OCI-LY3 (cell line): ENCODE results near the gene LIPC.

ENCODE experiments used
- CTCF ChIP-seq: fragments of 200-600, 300-600 bp; sonication (generic); IDR thresholded peaks from 2 replicates; pipeline ENCODE4 v1.5.1; 2014; ENCODE audit warnings: antibody characterized with exemption, low read length, low read depth
- EZH2phosphoT487 ChIP-seq: fragments of 200-600 bp; shearing (Covaris generic); IDR thresholded peaks from 2 replicates; pipeline ENCODE4 v1.6.1; 2018; ENCODE audit warnings: antibody characterized with exemption, mixed run types, low read depth

- TF ChIP-seq CTCF (no peak), EZH2phosphoT487 (no peak)
These were observed 174.2 kb downstream of the LIPC start for GRCh38 chr15:58605931-58606530.
